GM18858 (cell line): ENCODE measurements around the gene GPR156.

Experiments used
- ATAC-seq: cut with Tn5 transposase; IDR thresholded peaks from one replicate; pipeline ENCODE4 v1.9.1; 2021; ENCODE audit not compliant: unreplicated experiment

Gene GPR156

DNA sequence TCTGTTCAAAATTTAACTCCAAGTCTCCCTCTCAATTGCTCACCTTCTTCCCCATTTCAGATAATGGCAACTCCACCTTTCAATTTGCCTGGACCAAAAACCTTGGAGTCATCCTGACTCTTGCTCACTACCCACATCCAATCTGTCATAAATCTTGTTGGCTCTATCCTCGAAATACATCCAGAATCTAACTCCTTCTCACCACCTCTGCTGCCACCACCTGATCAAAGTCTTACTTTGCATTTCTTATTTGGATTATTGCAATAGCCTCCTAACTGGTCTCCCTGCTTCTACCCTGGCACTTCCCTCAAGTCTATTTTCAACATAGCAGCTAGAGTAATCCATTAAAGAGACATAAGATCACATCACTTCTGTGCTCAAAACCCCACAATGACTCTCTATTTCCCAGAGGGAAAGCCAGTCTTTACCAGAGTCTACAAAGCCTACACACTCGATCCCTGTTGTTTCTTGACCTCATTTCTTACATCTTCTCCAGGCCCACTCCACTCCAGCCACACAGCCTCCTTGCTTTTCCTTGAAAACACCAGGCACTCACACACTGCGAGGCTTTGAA, 86.6 kb downstream of the GPR156 start:
- ATAC-seq: no peak

DNA sequence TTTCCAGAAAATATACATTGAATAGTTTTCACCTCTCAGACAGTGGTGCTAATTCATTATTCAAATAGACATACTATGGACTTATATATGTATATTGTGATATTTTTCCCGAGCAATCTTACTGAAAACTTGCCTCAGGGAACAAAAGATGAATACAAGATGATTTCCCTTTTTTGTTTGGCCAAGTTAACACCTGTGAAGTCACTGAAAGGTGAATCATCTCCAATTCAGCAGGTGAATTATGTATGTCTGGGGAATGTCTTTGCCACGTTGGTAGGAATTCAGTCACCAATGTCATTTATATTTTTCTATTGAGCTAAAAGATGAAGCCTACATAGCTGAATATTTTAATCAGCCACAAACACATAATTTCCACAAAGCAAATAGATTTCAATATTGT, 88.2 kb downstream of the GPR156 start:
- no peak for ATAC-seq

DNA sequence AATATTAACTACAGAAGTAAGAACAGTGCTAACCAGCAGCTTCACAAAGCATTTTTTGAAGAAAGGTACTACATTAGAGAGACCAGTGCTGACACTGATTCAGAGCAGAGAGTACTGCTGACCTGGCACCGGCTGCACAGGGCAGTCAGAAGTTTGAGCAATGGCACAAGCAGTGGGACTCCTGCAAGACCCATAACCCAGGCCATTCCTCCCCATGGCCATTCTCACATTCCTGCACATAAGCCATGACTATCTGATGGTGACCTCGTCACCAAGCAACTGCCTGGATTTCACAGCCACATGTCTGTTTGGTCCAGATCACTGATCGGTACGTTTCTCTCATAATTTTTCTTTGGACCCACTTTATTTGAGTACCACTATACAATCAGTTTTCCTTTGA, 88.7 kb downstream of the GPR156 start:
- ATAC-seq: no peak

DNA sequence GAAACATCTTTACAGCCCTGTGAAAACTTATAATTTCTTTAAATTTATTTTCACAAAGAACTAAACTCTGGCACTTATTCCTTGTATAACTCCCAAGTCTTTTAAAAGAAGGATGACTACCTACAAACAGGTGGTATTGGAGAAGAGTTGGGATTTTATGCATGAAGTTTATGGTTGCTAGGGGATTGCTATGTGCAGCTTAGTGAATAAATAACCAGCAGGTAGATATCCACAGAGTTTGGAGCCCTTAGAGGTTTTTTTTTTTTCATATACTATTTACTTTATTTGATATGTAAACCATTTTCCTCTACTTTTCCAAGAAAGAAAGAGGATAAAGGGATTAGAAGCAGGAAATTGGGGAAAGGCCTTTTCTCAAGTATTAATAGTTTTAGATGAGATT, 91.5 kb downstream of the GPR156 start:
- ATAC-seq: no peak

DNA sequence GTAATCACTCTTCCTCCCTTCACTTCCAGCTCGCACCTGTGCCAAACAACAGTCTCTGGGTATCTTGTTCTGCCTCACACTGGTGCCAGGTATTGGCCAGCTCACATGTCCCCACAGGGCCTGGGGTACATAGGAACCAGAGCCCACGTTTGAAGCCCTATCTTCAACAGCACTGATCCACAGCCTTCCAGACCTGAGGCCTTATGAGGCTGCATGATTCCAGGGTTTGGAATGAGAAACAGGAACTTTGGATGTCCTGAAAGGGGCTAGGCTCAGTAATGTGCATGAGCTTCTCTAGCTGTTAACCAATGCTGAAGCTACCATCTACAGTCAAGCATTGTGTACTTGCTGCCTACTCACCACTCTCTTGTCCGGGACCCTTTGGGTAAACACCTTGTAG, 92.4 kb downstream of the GPR156 start:
- ATAC-seq: no peak

DNA sequence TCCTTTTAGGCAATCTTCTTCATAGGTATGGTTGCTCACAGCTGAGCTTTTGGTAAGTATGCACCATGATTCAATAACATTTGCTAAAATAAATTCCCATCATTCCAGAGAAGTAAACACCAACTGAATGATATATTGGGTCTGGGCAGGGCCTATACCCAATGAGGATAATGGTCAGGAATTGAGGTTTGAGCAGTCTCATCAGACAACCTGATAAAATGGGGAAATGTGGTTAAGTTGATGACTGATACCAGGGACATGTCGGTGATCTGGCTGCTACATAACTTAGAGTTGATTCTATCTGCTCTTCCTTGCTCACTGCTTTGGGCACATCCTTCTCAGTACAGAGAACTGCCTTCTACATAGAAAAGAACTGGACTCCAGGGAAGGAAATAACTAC, 92.9 kb downstream of the GPR156 start:
- no peak for ATAC-seq

DNA sequence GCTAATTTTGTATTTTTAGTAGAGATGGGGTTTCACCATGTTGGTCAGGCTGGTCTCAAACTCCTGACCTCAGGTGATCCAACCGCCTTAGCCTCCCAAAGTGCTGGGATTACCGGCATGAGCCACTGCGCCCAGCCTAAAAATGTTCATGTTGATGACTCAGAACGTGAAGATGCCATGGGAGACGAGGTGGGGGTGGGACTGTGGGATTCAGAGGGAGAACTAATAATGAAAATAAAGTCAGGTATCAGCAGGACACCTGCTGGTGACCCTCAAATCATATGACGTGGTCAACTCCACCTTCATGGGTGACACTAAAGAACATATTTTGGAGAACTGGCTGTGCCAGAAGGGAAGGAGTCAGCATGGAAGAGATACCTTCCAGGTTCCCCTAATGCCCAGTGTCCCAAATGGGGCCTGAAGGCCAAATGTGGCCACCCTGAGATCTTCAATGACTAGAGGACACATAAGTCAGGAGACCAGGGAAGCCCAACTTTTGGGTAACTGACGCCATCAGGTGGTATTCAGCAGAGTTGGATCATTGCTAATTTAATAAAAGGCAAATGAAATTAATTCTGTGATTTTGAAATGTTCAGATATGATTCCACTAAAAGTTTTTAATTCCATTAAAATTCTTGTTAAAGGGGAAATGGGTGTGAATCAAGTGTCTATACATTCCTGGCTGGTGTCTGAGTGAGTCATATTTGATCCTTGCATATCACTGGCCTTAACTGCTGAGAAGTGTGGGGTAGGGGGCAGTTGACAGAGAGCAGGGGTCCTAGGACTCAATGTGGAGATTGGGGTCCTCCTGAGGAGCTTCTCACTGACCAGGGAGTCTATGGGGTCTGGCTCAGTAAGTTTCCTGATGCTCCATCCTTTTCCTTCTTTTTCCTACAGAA, 102.2 kb downstream of the GPR156 start:
- no peak for ATAC-seq

DNA sequence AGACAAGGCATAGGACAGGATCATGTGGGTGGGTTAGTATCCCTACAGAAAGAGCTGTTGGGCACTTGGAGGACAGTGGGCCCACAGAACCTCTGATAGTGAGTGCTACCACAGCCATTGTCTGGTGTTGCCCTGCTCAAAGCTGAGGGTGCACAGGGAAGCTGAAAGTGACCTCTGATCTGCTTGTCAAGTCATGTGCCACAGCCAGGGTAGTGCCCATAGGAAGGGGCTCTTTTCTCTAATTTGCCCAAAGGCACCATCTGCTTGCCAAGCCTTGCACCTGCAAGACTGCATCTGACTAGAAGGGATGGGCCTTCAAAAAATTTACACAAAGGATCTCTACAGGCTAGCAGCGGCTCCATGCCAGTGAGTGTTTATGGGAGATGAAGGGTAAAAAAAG, 103.4 kb downstream of the GPR156 start:
- ATAC-seq: no peak

DNA sequence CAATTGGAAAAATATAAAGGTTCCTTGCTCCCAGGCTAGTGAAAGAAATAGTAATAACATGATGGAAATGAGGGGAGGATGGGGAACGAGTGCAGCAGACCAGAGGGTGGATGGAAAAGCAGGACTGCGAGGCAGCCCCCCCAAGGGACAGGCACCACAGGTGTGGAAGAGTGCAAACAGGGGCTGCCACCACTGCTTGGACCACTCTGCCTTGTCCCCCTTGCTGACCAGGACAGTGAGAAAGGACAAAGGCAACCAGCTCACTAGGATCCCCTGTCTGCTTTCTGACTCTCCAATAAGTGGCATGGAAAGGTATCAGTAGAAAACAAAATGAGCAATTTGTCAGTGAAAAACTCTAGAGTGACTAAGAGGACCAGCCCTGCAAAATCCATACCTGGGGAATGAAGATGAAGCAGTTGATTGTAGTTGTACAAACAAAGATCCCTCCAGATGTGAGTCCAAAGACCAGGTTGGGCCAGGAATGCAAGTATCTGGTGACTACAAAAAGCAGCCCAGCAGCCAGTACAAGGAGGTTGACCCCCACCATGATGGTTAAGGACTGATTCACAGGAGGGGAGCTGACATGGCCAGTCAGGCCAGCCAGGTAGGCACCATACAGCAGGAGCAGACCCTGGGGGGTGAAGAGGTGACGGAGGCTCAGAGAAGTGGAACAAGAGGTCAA, 104.2 kb downstream of the GPR156 start:
- no peak for ATAC-seq

DNA sequence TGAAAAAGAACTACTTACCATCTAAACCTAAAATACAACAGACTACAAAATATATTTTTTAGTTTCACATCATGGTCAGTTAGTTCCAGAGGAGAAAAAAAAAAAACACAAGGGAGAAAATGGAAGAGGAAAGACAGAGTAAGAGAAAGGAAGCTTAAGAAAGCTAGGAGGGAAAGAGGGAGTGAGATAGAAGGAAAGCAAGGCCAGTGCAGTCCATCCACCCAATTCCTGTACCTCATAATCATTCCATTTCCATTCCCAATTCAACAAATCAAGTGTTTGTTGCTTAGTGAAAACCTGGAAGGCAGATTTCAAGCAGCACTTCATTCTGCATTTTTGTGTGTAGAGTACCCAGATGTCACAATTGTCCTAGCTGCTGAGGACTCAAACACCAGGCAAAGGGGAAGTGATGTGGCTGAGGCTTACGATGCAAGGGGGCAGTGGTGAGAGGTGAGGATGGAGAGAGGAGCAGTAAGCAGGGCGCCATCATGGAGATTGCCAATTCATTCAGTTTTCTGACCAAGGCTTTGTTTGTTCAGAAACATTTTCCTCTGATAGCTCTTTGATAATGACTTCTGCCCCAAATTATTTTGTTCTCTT, 107.2 kb downstream of the GPR156 start:
- no peak for ATAC-seq

DNA sequence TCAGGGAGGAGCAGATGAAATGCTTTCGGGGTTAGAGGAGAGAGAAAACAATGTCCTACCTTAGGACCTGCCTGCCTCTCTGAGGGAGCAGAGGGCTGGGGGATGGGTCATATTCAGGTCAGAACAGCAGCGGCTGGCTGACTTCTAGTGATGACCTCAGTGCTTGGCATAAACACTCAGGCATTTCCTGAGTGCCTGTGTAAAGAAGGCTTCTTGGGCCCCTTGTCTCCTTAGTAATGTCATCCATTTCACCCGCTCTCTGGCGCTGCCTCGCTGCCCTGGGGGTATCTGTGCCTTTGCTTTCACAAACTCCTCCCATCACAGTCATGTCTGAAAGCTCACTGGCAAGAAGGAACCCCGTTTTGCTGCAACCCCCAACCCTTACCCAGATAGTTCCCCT, 107.9 kb downstream of the GPR156 start:
- ATAC-seq: no peak

DNA sequence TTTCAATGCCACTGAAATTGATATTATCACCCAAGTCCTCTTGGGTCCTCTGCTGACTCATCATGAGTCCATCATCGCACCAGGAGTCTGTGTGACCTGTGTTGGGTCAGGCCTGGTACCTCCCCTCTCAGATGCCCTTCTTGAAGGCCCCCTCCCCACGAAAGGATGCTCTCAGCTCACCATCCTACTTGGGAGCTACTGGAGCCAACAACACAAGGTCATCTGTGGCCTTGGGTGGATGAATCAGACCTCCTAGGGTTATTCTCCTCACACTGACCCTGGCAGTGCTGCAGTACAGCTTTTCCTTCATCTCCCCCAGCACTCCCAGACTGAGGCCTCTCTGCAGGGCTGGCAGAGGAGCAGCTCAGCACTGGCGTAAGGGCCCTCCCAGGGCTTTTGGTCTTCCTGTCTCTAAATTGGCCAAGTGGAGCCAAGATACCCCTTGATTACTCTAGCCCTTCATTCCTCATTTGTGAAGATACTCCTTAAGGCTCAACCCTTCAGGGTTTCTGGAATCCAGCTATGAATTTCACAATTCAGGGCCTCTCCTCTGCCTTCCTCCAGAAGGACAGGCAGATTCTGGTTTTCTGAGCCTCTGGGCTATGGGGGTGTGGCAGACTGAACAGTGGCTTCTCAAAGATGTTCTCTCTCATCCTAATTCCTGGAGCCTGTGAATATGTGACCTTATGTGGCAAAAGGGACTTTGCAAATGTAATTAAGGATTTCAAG, 110.0 kb downstream of the GPR156 start:
- ATAC-seq: no peak

DNA sequence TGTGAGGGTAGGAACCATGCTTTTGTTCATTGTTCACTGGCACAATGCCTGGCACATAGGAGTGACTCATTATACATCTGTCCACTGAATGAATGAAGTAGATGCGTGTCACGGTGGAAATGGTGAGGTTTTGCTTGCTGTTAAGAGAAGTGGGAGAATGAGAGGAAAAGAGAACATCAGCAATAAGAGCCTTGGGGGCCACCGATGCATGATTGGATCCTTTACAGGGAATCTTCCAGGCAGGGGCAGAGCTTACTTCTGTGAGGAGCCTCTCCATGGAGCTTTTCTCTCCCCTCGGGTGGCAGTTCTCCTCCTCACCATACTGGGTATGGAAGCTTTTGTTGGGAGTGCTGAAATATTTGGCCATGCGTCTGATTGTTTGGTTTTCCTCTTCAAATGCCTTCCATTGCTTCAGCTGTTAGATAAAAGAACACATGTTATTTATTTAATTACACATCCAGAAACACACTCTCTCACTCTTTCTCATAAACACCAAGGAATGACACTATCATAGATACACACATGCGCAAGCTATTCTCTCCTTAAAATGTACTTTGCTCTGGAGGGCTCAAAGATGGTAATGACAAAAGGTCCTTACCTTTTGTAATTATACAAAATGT, 111.9 kb downstream of the GPR156 start:
- ATAC-seq: no peak

DNA sequence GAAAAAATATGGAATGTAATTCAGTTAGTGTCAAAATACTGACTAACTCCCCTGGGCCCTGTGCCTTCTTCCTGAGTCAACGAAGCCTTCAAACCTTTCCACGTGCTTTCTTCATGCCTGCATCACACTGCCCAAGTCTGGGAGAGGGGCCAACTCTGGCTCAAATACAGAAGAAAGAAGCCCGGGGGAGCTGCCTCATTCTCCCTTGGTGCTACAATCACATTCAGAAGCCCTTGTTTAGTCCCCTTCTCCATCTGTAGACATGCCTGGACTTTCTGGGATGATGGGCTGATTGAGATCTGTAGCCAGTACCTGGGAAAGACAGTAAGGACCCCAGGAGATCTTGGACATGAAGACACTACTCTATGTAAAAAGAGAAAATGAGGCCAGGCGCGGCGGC, 113.0 kb downstream of the GPR156 start:
- no peak for ATAC-seq

DNA sequence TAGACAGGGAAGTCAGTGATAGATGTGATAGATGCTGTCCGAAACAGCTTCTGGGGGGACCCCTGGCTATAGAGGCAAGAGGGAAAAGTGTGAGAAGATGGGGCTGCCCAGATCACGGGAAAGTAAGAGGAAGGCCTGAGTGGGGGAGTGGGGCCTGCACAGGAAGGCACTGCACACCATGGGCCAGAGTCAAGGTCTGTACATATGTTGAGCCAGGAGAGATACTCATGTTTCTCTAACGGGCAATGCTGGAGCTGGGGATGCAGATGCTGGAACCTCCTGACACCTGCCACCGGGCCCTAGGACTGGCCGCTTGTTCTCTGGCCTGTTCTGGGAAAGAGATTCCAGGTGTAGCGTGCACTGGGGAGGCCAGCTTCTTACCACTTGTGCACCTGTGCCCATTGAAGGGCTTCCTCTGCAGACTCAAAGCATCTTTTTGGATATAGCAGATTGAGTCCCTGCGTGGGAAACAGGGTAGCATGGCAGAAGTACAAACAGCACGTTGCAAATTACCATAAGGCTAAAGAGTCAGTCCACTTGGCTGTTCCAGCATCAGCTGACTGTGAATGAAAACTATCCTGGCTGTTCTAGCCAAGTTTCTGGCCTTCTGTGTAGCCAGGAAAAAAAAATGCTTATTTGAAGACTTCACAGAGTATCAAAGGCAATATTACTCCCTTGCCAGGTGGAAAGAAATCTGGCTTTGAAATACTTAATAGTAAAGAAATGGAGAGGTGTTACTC, 113.7 kb downstream of the GPR156 start:
- ATAC-seq: no peak

DNA sequence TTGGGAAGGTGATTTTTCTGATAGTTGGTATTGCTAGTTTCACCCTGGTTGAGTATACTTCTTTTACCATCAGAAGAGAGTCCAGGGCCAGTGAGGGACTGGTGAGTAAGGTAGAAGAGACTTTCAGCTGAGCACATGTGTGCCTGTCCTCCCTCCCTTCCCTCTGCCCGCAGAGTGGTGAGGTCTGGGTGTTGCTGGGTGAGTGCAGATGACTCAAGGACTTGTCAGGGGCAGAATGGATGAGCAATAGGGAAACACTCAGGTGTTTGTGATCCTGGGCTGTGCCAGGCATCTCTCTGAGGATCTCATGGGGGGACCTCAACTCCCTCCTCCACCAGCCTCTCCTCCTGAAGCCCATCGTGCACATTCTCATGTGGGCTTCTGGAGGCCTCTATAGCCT, 114.8 kb downstream of the GPR156 start:
- no peak for ATAC-seq

DNA sequence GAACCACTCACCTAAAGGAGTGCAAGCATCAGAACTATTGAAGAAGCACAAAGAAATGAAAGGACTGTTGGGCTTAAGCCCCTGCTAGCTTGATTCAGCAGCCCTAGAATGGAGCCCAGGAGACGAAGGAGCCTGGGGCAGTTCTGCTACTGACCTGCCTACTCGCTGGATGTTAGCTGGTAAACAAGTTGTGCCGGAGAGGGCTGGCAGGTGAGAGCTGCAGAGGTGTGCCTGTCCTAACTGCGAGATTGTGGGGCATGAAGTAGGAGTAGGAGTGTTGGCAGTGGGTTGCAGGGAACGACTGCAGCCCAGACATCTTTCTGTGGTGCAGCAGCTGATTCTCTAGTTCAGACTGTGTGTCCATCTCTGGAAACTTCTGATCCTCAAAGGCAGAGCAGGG, 115.6 kb downstream of the GPR156 start:
- no peak for ATAC-seq

DNA sequence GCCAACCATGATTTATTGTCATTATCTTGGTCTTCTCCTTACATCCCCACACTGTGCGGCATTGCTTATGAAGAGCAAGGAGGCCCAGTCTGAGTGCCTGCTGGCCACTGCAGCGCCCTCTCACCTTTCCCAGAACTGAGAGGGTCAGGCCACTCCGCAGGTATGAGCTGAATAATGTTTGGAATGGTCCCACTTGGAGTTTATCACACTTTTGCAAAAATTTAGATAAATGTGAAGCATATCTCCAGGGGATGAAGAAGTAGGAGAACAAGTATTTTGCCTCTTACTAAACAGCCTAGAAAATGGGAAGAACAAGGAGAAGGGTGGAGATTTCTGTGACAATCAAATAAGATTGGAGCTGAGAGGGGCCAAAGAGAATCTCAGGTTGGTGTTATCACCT, 116.4 kb downstream of the GPR156 start:
- ATAC-seq: no peak

DNA sequence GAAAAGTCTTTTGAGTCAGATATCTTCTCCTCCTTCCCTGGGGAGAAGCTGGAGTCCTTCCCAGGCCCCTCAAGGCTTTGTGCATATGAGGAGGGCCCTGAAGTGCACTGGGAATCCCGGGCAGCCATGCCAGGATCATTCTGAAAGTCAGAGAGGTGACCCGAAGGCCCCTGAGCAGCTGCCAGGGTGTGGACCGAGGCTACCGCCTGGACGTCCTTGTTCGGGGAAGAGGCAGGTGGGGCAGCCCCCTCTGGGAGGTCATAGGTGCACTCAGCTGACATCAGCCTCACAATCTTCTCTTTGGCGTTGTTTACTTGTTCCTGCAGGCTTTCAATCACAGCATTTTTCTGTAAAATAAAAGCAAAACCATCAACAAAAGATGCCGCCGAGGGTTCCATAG, 117.0 kb downstream of the GPR156 start:
- ATAC-seq: no peak

DNA sequence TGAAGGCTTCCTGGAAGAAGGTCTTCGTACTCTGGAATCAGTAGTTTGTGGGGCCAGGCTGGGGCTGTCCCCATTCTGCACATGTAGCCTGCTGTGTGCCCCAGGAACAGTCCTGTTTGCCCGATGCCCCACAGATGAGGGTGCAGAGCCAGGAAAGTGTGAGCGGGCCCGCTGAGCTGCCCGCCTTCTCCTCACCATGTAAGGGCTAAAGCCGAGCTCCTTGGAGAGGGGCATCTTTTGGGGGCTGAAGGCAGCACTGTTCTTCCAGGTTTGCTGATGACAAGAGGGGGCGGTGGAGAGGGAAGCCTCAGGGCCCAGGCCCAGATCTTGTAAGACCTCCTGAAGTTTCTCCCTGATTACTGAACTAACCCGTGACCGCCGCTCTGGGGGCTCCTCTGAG, 117.5 kb downstream of the GPR156 start:
- no peak for ATAC-seq
